OCI-LY7 (cell line): ENCODE results near the gene ALOXE3. TPM values are rescaled to one million over a fixed set of nuclear protein-coding genes. Genes with fewer than 3 reads are reported as not detected.

Source experiments
- BruUV-seq: library from RNA; stranded (reverse); fragments of 400-500 nt; replicated peaks from 2 replicates; lab custom pipeline; 2021; lab: Mats Ljungman, UMichigan
- CTCF ChIA-PET: fragments of 300-600 bp; sonication (Branson Sonifier 250); formaldehyde crosslinking; loops from one replicate; lab custom pipeline; 2022; ENCODE audit warnings: antibody characterized with exemption; ENCODE audit not compliant: unreplicated experiment; lab: Charles Lee
- POLR2A ChIA-PET: fragments of 300-600 bp; sonication (Branson Sonifier 250); formaldehyde crosslinking; loops from one replicate; lab custom pipeline; 2022; ENCODE audit warnings: antibody characterized with exemption; lab: Charles Lee
- DNase-seq: peaks from one replicate; pipeline ENCODE4 v3.0.0-alpha.2; 2015; ENCODE audit warnings: low spot score
- H2AFZ ChIP-seq: fragments of 200-600 bp; sonication (generic), shearing (Covaris generic); 2 replicates; pipeline ENCODE4 v1.6.1; 2014; ENCODE audit warnings: mild to moderate bottlenecking, antibody characterized with exemption, low read length, moderate library complexity
- H3K27ac ChIP-seq: fragments of 200-600 bp; sonication (generic); 2 replicates; pipeline ENCODE4 v1.5.1; 2014; ENCODE audit warnings: mixed run types, low read depth, mild to moderate bottlenecking, moderate library complexity, low read length, inconsistent platforms; ENCODE audit not compliant: poor library complexity, severe bottlenecking
- H3K36me3 ChIP-seq: fragments of 200-600 bp; sonication (generic); 2 replicates; pipeline ENCODE4 v1.6.1; 2014; ENCODE audit warnings: mild to moderate bottlenecking, antibody characterized with exemption, low read length, moderate library complexity, mixed read lengths; ENCODE audit not compliant: insufficient read depth
- H3K4me1 ChIP-seq: fragments of 200-600 bp; sonication (generic); 2 replicates; pipeline ENCODE4 v1.5.1; 2014; ENCODE audit warnings: mild to moderate bottlenecking, low read length; ENCODE audit not compliant: insufficient read depth, poor library complexity, severe bottlenecking
- H3K4me2 ChIP-seq: fragments of 200-600 bp; sonication (generic); 2 replicates; pipeline ENCODE4 v1.6.1; 2014; ENCODE audit warnings: mild to moderate bottlenecking, low read length
- H3K4me3 ChIP-seq: fragments of 200-600 bp; sonication (generic); 2 replicates; pipeline ENCODE4 v1.5.1; 2014; ENCODE audit warnings: mild to moderate bottlenecking, low read depth, low read length; ENCODE audit not compliant: poor library complexity, severe bottlenecking
- H3K79me2 ChIP-seq: fragments of 200-600 bp; sonication (generic); 2 replicates; pipeline ENCODE4 v1.6.1; 2016; ENCODE audit warnings: low read depth, mild to moderate bottlenecking, low read length, moderate library complexity, mixed read lengths; ENCODE audit not compliant: insufficient read depth
- H3K9me2 ChIP-seq: fragments of 200-600 bp; sonication (generic); 2 replicates; pipeline ENCODE4 v1.6.1; 2016; ENCODE audit warnings: mild to moderate bottlenecking, low read length, mixed read lengths; ENCODE audit not compliant: insufficient read depth
- H3K9me3 ChIP-seq: fragments of 200-600 bp; sonication (generic); 2 replicates; pipeline ENCODE4 v1.6.1; 2014; ENCODE audit warnings: mild to moderate bottlenecking, mixed run types, low read length, mixed read lengths
- H4K20me1 ChIP-seq: fragments of 200-600 bp; sonication (generic); 2 replicates; pipeline ENCODE4 v1.6.1; 2014; ENCODE audit warnings: mild to moderate bottlenecking, antibody characterized with exemption, low read length, moderate library complexity, mixed read lengths; ENCODE audit not compliant: insufficient read depth
- CTCF ChIP-seq: fragments of 200-600 bp; sonication (generic); conservative IDR thresholded peaks from 2 replicates; pipeline ENCODE4 v1.5.1; 2014; ENCODE audit warnings: mild to moderate bottlenecking, antibody characterized with exemption, low read length, moderate library complexity, mixed read lengths
- EZH2phosphoT487 ChIP-seq: fragments of 200-600 bp; sonication (generic); IDR thresholded peaks from 2 replicates; pipeline ENCODE4 v1.6.1; 2018; ENCODE audit warnings: low read depth, borderline replicate concordance, mild to moderate bottlenecking, mixed run types, antibody characterized with exemption, low read length, moderate library complexity, mixed read lengths
- intact Hi-C: fragments of 100-400 bp; cut with micrococcal nuclease; formaldehyde crosslinking; loops from one replicate; pipeline ENCODE4 v1.10.0; 2022; ENCODE audit not compliant: unreplicated experiment
- total RNA-seq, 2 experiments: library from RNA; depleted of rRNA in 1 of 2; stranded (reverse); fragments of >200 nt in 1 of 2; shearing (Covaris generic) in 1 of 2; gene quantifications; 2 replicates each; pipeline ENCODE4 v1.2.3, GENCODE V29; 2014 to 2022

The ALOXE3 gene
- total RNA-seq, 2 experiments from 2014 or later: 0.10 TPM; not detected in 1

- 0 out of 2 replicates have a peak, but pooled peaks cover 3% of the 10 kb centered on the region for H4K20me1 ChIP-seq
- TF ChIP-seq EZH2phosphoT487 (no peak), CTCF (no peak)
- H3K9me2 ChIP-seq: no peaks in the 10 kb centered on the region
- no peaks in the 10 kb centered on the region for H3K9me3 ChIP-seq
- ChIA-PET POLR2A (no interaction called here), CTCF (no interaction called here)
- H3K4me1 ChIP-seq: peaks cover 46% of the 10 kb centered on the region
- H2AFZ ChIP-seq: peak overlapping the region; percentile 80; the same call in 1 of the 2 replicates
- DNase-seq: peak; percentile 85
- BruUV-seq: no TSS peak
- H3K79me2 ChIP-seq: no peaks in the 10 kb centered on the region
- intact Hi-C loops: loop anchor here (1.0 kb wide), 2 partner anchors 14 to 258 kb away; partner anchors contain the start of gene RPL26
- H3K27ac ChIP-seq: peak overlapping the region; percentile 40
- H3K36me3 ChIP-seq: no peaks in the 10 kb centered on the region
- H3K4me2 ChIP-seq: peak overlapping the region; percentile 98
- peak overlapping the region; percentile 79 for H3K4me3 ChIP-seq
Measured at GRCh38 chr17:8125154-8125946, 7.0 kb upstream of the ALOXE3 start.

- Histone ChIP-seq H3K27ac (no peak overlapping the region), H3K36me3 (no peaks in the 10 kb centered on the region), H3K4me1 (peaks cover 53% of the 10 kb centered on the region), H3K4me2 (peak overlapping the region; percentile 98), H3K79me2 (no peaks in the 10 kb centered on the region), H3K9me2 (no peaks in the 10 kb centered on the region), H3K4me3 (peak overlapping the region; percentile 79), H2AFZ (peak overlapping the region; percentile 62; the same call in 1 of the 2 replicates), H4K20me1 (0 out of 2 replicates have a peak, but pooled peaks cover 3% of the 10 kb centered on the region), H3K9me3 (no peaks in the 10 kb centered on the region)
- DNase-seq: peak; percentile 32
- ChIA-PET POLR2A (no interaction called here), CTCF (no interaction called here)
- no TSS peak for BruUV-seq
- intact Hi-C loops: loop anchor here (1.0 to 5.0 kb wide), 4 partner anchors 15 to 287 kb away; partner anchors contain the start of genes RANGRF and RPL26
- TF ChIP-seq EZH2phosphoT487: no peak
- TF ChIP-seq CTCF: no peak
Measured at GRCh38 chr17:8124350-8125153, 6.2 kb upstream of the ALOXE3 start.
